DOHH2 (cell line): Measurements from ENCODE around the gene DERL3.

ENCODE experiments used
- H3F3A ChIP-seq: fragments of 200-600 bp; sonication (generic), shearing (Covaris generic); 2 replicates; pipeline ENCODE4 v1.6.0; 2016; ENCODE audit warnings: antibody characterized with exemption, mild to moderate bottlenecking; ENCODE audit not compliant: control insufficient read depth, insufficient read depth
- H3K27ac ChIP-seq: fragments of 200-600 bp; sonication (generic); 2 replicates; pipeline ENCODE4 v1.5.1; 2014; ENCODE audit warnings: low read depth, mild to moderate bottlenecking, low read length, moderate library complexity
- H3K27me3 ChIP-seq: fragments of 200-600 bp; sonication (generic); 2 replicates; pipeline ENCODE4 v1.6.1; 2014; ENCODE audit warnings: mild to moderate bottlenecking, low read length, mixed read lengths; ENCODE audit not compliant: control insufficient read depth
- H3K36me3 ChIP-seq: fragments of 200-600 bp; sonication (generic); 2 replicates; pipeline ENCODE4 v1.6.1; 2014; ENCODE audit warnings: mild to moderate bottlenecking, low read length, moderate library complexity, mixed read lengths; ENCODE audit not compliant: control insufficient read depth
- H3K4me1 ChIP-seq: fragments of 200-600 bp; sonication (generic); 2 replicates; pipeline ENCODE4 v1.6.1; 2014; ENCODE audit warnings: mild to moderate bottlenecking, low read length, mixed read lengths; ENCODE audit not compliant: control insufficient read depth
- H3K4me2 ChIP-seq: fragments of 200-600 bp; sonication (generic); 2 replicates; pipeline ENCODE4 v1.6.0; 2014; ENCODE audit warnings: mild to moderate bottlenecking, low read length, moderate library complexity
- H3K4me3 ChIP-seq: fragments of 200-600 bp; sonication (generic); 2 replicates; pipeline ENCODE4 v1.5.1; 2014; ENCODE audit warnings: mild to moderate bottlenecking, low read length, mixed read lengths
- H3K79me2 ChIP-seq: fragments of 200-600 bp; sonication (generic); 2 replicates; pipeline ENCODE4 v1.6.1; 2014; ENCODE audit warnings: mild to moderate bottlenecking, low read length, mixed read lengths; ENCODE audit not compliant: control insufficient read depth
- H3K9me2 ChIP-seq: fragments of 200-600 bp; sonication (generic); replicated peaks from 2 replicates; pipeline ENCODE4 v1.6.1; 2014; ENCODE audit warnings: mild to moderate bottlenecking, low read length, mixed read lengths; ENCODE audit not compliant: control insufficient read depth
- H3K9me3 ChIP-seq: fragments of 200-600 bp; sonication (generic); 2 replicates; pipeline ENCODE4 v1.6.1; 2014; ENCODE audit warnings: antibody characterized with exemption, low read length, mixed read lengths; ENCODE audit not compliant: control insufficient read depth, insufficient read depth
- H4K20me1 ChIP-seq: fragments of 200-600 bp; sonication (generic); 2 replicates; pipeline ENCODE4 v1.6.0; 2014; ENCODE audit warnings: low read depth, mild to moderate bottlenecking, antibody characterized with exemption, low read length, moderate library complexity; ENCODE audit not compliant: control insufficient read depth, insufficient read depth
- CTCF ChIP-seq: fragments of 200-600 bp; sonication (generic); IDR thresholded peaks from one replicate; pipeline ENCODE4 v1.5.1; 2014; ENCODE audit warnings: antibody characterized with exemption, mild to moderate bottlenecking, low read depth, low read length; ENCODE audit not compliant: poor library complexity, severe bottlenecking
- EZH2phosphoT487 ChIP-seq: fragments of 200-600 bp; sonication (generic); IDR thresholded peaks from 2 replicates; pipeline ENCODE4 v1.6.1; 2017; ENCODE audit warnings: borderline replicate concordance, mild to moderate bottlenecking, antibody characterized with exemption, low read length, moderate library complexity, mixed read lengths

DERL3 gene

DNA sequence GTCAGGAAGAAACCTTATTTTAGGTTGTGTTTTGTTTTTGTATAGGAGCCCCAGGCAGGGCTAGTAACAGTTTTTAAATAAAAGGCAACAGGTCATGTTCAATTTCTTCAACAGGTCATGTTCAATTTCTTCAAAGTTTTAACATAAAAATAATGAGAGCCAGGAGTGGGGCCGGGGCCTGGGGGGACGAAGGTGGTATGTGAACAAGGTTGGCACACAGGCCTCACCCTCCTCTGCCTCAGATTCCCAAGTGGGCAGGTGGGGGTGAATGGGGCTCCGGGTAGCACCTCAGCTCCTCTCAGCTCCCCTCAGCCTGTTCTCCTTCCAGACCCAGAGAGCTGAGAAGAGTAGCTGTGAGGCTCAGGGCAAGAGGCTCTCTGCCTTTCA is 4.4 kb downstream of the DERL3 start:
- H3K36me3 ChIP-seq = peaks cover 86% of the 10 kb centered on the region
- no peak overlapping the region for H3K27ac ChIP-seq
- H3K9me3 ChIP-seq = no peaks in the 10 kb centered on the region
- no peaks in the 10 kb centered on the region; the same call in 1 of the 2 replicates for H4K20me1 ChIP-seq
- H3K27me3 ChIP-seq = no peaks in the 10 kb centered on the region
- H3K4me1 ChIP-seq = peaks cover 77% of the 10 kb centered on the region
- H3K9me2 ChIP-seq = no peaks in the 10 kb centered on the region
- H3K4me2 ChIP-seq = no peak overlapping the region
- H3K79me2 ChIP-seq = peaks cover 75% of the 10 kb centered on the region
- TF ChIP-seq EZH2phosphoT487 (no peak), CTCF (no peak)
- H3K4me3 ChIP-seq = no peak overlapping the region
- peaks cover 13% of the 10 kb centered on the region for H3F3A ChIP-seq

GRCh38 chr22:23833911-23834317 is 4.9 kb downstream of the DERL3 start:
- Histone ChIP-seq H3K4me3 (no peak overlapping the region), H3K36me3 (peaks cover 91% of the 10 kb centered on the region), H3K79me2 (peaks cover 80% of the 10 kb centered on the region), H4K20me1 (no peaks in the 10 kb centered on the region; the same call in 1 of the 2 replicates), H3F3A (peaks cover 13% of the 10 kb centered on the region), H3K27me3 (no peaks in the 10 kb centered on the region), H3K4me1 (peaks cover 80% of the 10 kb centered on the region), H3K4me2 (no peak overlapping the region), H3K9me3 (no peaks in the 10 kb centered on the region), H3K27ac (no peak overlapping the region), H3K9me2 (no peaks in the 10 kb centered on the region)
- no peak for TF ChIP-seq EZH2phosphoT487
- TF ChIP-seq CTCF = no peak

DNA sequence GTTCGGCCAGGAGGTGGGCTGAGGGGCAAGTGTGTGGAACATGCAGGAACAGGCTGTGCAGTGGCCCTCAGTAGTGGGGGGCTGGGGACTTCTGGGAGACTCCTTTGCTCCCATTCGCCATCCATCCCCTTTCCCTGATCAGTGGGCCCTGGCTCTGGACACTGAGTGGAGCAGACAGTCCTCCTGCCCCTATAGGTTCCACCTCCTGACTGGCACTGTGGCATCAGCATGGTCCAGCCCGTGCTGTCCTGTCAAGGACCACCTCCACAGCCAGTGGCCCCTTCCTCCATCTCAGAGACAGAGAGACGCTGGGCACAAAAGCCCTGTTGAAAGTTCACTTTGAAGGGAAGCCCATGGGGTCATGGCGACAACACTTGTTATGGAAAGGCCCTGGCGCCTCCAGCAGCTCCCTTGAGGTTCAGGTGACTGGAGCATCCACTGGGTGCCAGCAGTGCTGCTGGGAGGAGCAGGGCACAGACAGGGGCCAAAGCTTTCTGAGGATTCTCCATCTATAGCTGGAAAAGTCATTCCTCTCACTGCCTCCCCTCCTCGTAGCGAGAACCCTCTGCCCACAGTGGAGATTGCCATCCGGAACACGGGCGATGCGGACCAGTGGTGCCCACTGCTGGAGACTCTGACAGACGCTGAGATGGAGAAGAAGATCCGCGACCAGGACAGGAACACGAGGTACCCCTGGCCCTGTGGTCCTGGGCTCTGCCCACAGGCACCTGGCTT is 5.6 kb downstream of the DERL3 start:
- Histone ChIP-seq H3F3A (peaks cover 13% of the 10 kb centered on the region), H3K27ac (no peak overlapping the region), H3K9me2 (no peaks in the 10 kb centered on the region), H3K4me3 (no peak overlapping the region), H3K27me3 (no peaks in the 10 kb centered on the region), H3K4me1 (peaks cover 82% of the 10 kb centered on the region), H3K79me2 (peaks cover 86% of the 10 kb centered on the region), H3K4me2 (no peak overlapping the region), H4K20me1 (no peaks in the 10 kb centered on the region; the same call in 1 of the 2 replicates), H3K36me3 (peaks cover 98% of the 10 kb centered on the region), H3K9me3 (no peaks in the 10 kb centered on the region)
- no peak for TF ChIP-seq CTCF
- no peak for TF ChIP-seq EZH2phosphoT487
